Breast epithelium (tissue), 4 donors: ENCODE measurements around the gene C11orf52. TPM values are rescaled to one million over a fixed set of nuclear protein-coding genes. Genes with fewer than 3 reads are reported as not detected.

ENCODE experiments used
- DNase-seq, 2 donors: peaks; one replicate each; pipeline ENCODE4 v3.0.0-alpha.2; 2019; ENCODE audit warnings: low spot score in 2 of 2
- H3K27ac ChIP-seq, 2 donors: fragments of 200-600 bp; sonication (generic) in 1 of 2; one replicate each; pipeline ENCODE4 v1.5.1; 2016 to 2019; ENCODE audit warnings: mild to moderate bottlenecking in 1 of 2
- H3K27me3 ChIP-seq, 2 donors: fragments of 200-600 bp; sonication (generic) in 1 of 2; one replicate each; pipeline versions ENCODE4 v1.5.1 to v1.6.0; 2017 to 2019; ENCODE audit warnings: control low read depth in 1 of 2, mild to moderate bottlenecking in 1 of 2
- H3K36me3 ChIP-seq: fragments of 200-600 bp; one replicate; pipeline ENCODE4 v1.5.1; 2019
- H3K4me1 ChIP-seq, 2 donors: fragments of 200-600 bp; sonication (generic); one replicate each; pipeline ENCODE4 v1.5.1; 2016 to 2019; ENCODE audit warnings: control low read depth in 1 of 2
- H3K4me3 ChIP-seq, 3 donors: fragments of 200-600 bp; sonication (generic); 1 replicate in 2 of 3; 2 replicates in 1 of 3; pipeline ENCODE4 v1.5.1; 2016 to 2019; ENCODE audit warnings: mild to moderate bottlenecking in 3 of 3, moderate library complexity in 2 of 3
- H3K9me3 ChIP-seq, 2 donors: fragments of 200-600 bp; sonication (generic) in 1 of 2; one replicate each; pipeline ENCODE4 v1.5.1; 2016 to 2019; ENCODE audit warnings: control low read depth in 1 of 2
- CTCF ChIP-seq, 3 donors: fragments of 450-650 bp; IDR thresholded peaks; one replicate each; pipeline ENCODE4 v1.5.1; 2016 to 2017; ENCODE audit warnings: antibody characterized with exemption in 3 of 3, mild to moderate bottlenecking in 3 of 3, moderate library complexity in 3 of 3
- POLR2A ChIP-seq: fragments of 450-650 bp; IDR thresholded peaks from one replicate; pipeline ENCODE4 v1.6.1; 2016; ENCODE audit warnings: antibody characterized with exemption, mild to moderate bottlenecking, moderate library complexity
- POLR2AphosphoS5 ChIP-seq, 3 donors: sonication (generic); formaldehyde crosslinking; IDR thresholded peaks; one replicate each; pipeline ENCODE4 v1.6.1; 2017; ENCODE audit warnings: antibody characterized with exemption in 3 of 3
- intact Hi-C: fragments of 100-400 bp; cut with DNase I; formaldehyde crosslinking; loops from one replicate; pipeline ENCODE4 v1.15.1; 2023; ENCODE audit warnings: low total_unique reads
- total RNA-seq, 3 donors: library from RNA; depleted of rRNA; stranded (reverse); fragments of >200 nt; gene quantifications; one replicate each; pipeline ENCODE4 v1.1.0, GENCODE V29; 2016

C11orf52 gene
- total RNA-seq, 3 donors from 2014 or later = 7.5 to 40.5 (median 19.0) TPM

GRCh38 chr11:111933872-111934271 is 15.2 kb downstream of the C11orf52 start:
- Histone ChIP-seq H3K36me3 (no peaks in the 10 kb centered on the region), H3K27me3 (no peaks in the 10 kb centered on the region), H3K27ac (no peak overlapping the region), H3K4me1 (peaks cover 8 to 16% of the 10 kb centered on the region in 2 donors), H3K9me3 (no peaks in the 10 kb centered on the region), H3K4me3 (no peak overlapping the region)
- DNase-seq = no peak
- TF ChIP-seq CTCF (IDR thresholded peaks at IDR 0.05) = no peak
- TF ChIP-seq POLR2A = no peak
- intact Hi-C loops = no loop called here

- intact Hi-C loops = no loop called here
- no peaks in the 10 kb centered on the region for H3K9me3 ChIP-seq
- H3K27me3 ChIP-seq = no peaks in the 10 kb centered on the region
- H3K27ac ChIP-seq = no peak overlapping the region
- no peak overlapping the region for H3K4me3 ChIP-seq
- peaks cover 8 to 16% of the 10 kb centered on the region in 2 donors for H3K4me1 ChIP-seq
- TF ChIP-seq POLR2A = no peak
- no peak for DNase-seq
- H3K36me3 ChIP-seq = no peaks in the 10 kb centered on the region
These were observed 15.6 kb downstream of the C11orf52 start for GRCh38 chr11:111934306-111934705.

- no peak for TF ChIP-seq POLR2A
- no peak for TF ChIP-seq CTCF (IDR thresholded peaks at IDR 0.05)
- no peak for TF ChIP-seq POLR2AphosphoS5 (IDR thresholded peaks at IDR 0.05)
- no peak for DNase-seq
These were observed 16.8 kb downstream of the C11orf52 start for GRCh38 chr11:111935317-111936039.

GRCh38 chr11:111936040-111936540 is 17.4 kb downstream of the C11orf52 start:
- Histone ChIP-seq H3K27ac (peak overlapping the region; percentile 45 to 82), H3K4me3 (peak overlapping the region; percentile 55 to 91 (median 83))

More at GRCh38 chr11:111935317-111936039, 16.8 kb downstream of the C11orf52 start:
- intact Hi-C loops = no loop called here
- Histone ChIP-seq H3K27ac (peak overlapping the region; percentile 45 to 69), H3K4me1 (peaks cover 8 to 16% of the 10 kb centered on the region in 2 donors), H3K9me3 (no peaks in the 10 kb centered on the region), H3K36me3 (no peaks in the 10 kb centered on the region), H3K4me3 (no peak overlapping the region), H3K27me3 (no peaks in the 10 kb centered on the region)

GRCh38 chr11:111937461-111937769 is 18.7 kb downstream of the C11orf52 start:
- Histone ChIP-seq H3K36me3 (no peaks in the 10 kb centered on the region), H3K27me3 (no peaks in the 10 kb centered on the region), H3K27ac (peak overlapping the region; percentile 70 to 82), H3K4me3 (peak overlapping the region; percentile 55 to 91 (median 83)), H3K9me3 (no peaks in the 10 kb centered on the region), H3K4me1 (peaks cover 8 to 16% of the 10 kb centered on the region in 2 donors)
- intact Hi-C loops = no loop called here
- no peak for DNase-seq
- TF ChIP-seq CTCF (IDR thresholded peaks at IDR 0.05) = no peak
- TF ChIP-seq POLR2A = no peak
- TF ChIP-seq POLR2AphosphoS5 (IDR thresholded peaks at IDR 0.05) = no peak

More at GRCh38 chr11:111936040-111936540, 17.4 kb downstream of the C11orf52 start:
- H3K27me3 ChIP-seq = no peaks in the 10 kb centered on the region
- intact Hi-C loops = no loop called here
- H3K4me1 ChIP-seq = peaks cover 8 to 16% of the 10 kb centered on the region in 2 donors
- TF ChIP-seq POLR2A = no peak
- TF ChIP-seq CTCF (IDR thresholded peaks at IDR 0.05) = no peak
- TF ChIP-seq POLR2AphosphoS5 (IDR thresholded peaks at IDR 0.05) = no peak
- H3K36me3 ChIP-seq = no peaks in the 10 kb centered on the region
- H3K9me3 ChIP-seq = no peaks in the 10 kb centered on the region
- no peak for DNase-seq
